Coronary artery (tissue), 2 donors: Measurements from ENCODE around the gene S1PR5.

Source experiments
- DNase-seq: peaks from one replicate; pipeline ENCODE4 v3.0.0-alpha.2; 2017; ENCODE audit warnings: low spot score
- H3K27ac ChIP-seq, 2 donors: fragments of 200-600 bp; sonication (generic); one replicate each; pipeline ENCODE4 v1.5.1; 2016 to 2019
- H3K4me3 ChIP-seq: fragments of 200-600 bp; sonication (generic); 2 replicates; pipeline ENCODE4 v1.5.1; 2016; ENCODE audit warnings: mild to moderate bottlenecking, moderate library complexity
- CTCF ChIP-seq: fragments of 200-600 bp; sonication (generic); IDR thresholded peaks from one replicate; pipeline ENCODE4 v1.5.1; 2019; ENCODE audit warnings: antibody characterized with exemption

S1PR5 gene

GRCh38 chr19:10503002-10503789 lies 14.1 kb downstream of the S1PR5 start, which contains the start of gene KEAP1:
TSS of gene KEAP1 (minus strand) at chr19:10503356. CDS start at chr19:10500033, 3,323 bp downstream.
- TF ChIP-seq CTCF: no peak
- Histone ChIP-seq H3K4me3 (peak within 1 kb of the TSS; percentile 95), H3K27ac (peak within 1 kb of the TSS; percentile 94 to 97)
- DNase-seq: peak; percentile 84

GRCh38 chr19:10502524-10503001 lies 14.7 kb downstream of the S1PR5 start:
- DNase-seq: peak; percentile 95
- no peak for TF ChIP-seq CTCF
- H3K27ac ChIP-seq: peak overlapping the region; percentile 94 to 97
- H3K4me3 ChIP-seq: peak overlapping the region; percentile 95

- TF ChIP-seq CTCF: no peak
- peak; percentile 82 for DNase-seq
- H3K27ac ChIP-seq: peak overlapping the region; percentile 94 to 97
- H3K4me3 ChIP-seq: peak overlapping the region; percentile 95
Observed at GRCh38 chr19:10501971-10502523, 15.2 kb downstream of the S1PR5 start.

- no peak for DNase-seq
- no peak for TF ChIP-seq CTCF
- H3K27ac ChIP-seq: no peak overlapping the region
- H3K4me3 ChIP-seq: no peak overlapping the region
Observed at GRCh38 chr19:10500247-10500592, 17.0 kb downstream of the S1PR5 start.

- Histone ChIP-seq H3K4me3 (no peak overlapping the region), H3K27ac (no peak overlapping the region)
- TF ChIP-seq CTCF: no peak
- DNase-seq: no peak
Observed at GRCh38 chr19:10499550-10500246, 17.5 kb downstream of the S1PR5 start.

GRCh38 chr19:10497371-10497770 lies 19.9 kb downstream of the S1PR5 start:
- DNase-seq: no peak
- no peak for TF ChIP-seq CTCF
- no peak overlapping the region for H3K4me3 ChIP-seq
- H3K27ac ChIP-seq: no peak overlapping the region
